Measurements from ENCODE around the gene EME2. TPM values are rescaled to one million over a fixed set of nuclear protein-coding genes. Genes with fewer than 3 reads are reported as not detected.
A peak's percentile ranks its signal among the peaks of the same experiment; 100 is the strongest.

Gene EME2
- total and polyA plus RNA-seq, 2 of the 13 experiments (the other 11 are each of a cell fraction or from before 2014, with no cell fraction given) = 4.4 to 7.6 TPM

GRCh38 chr16:1772908-1773702 lies 495 bp downstream of the EME2 start, which contains the start of gene MRPS34 (continued):
- TF ChIP-seq DMTF1 (CRISPR knock-in tag; IDR thresholded peaks at IDR 0.05) = 0 out of 2 replicates have a peak, but pooled peaks have one; percentile 74
- TF ChIP-seq NCOA2 (CRISPR knock-in tag; IDR thresholded peaks at IDR 0.05) = peak; percentile 62; the same call in 1 of the 2 replicates
- no peak for TF ChIP-seq PTBP1 (IDR thresholded peaks at IDR 0.05; ENCODE audit: low read depth, low read length, poor library complexity, severe bottlenecking)
- no peak for TF ChIP-seq CREBL2 (CRISPR knock-in tag; IDR thresholded peaks at IDR 0.05; ENCODE audit: borderline replicate concordance)
- TF ChIP-seq HHEX (CRISPR knock-in tag; IDR thresholded peaks at IDR 0.05) = no peak
- no peak for TF ChIP-seq LCORL (IDR thresholded peaks at IDR 0.05)
- peak; percentile 74 for TF ChIP-seq LCORL (CRISPR knock-in tag; IDR thresholded peaks at IDR 0.05)
- TF ChIP-seq KLF9 (CRISPR knock-in tag; IDR thresholded peaks at IDR 0.05; ENCODE audit: low read depth) = 0 out of 2 replicates have a peak, but pooled peaks have one; percentile 39
- TF ChIP-seq HMGXB3 (CRISPR knock-in tag; IDR thresholded peaks at IDR 0.05; ENCODE audit: borderline replicate concordance) = no peak; the same call in 1 of the 2 replicates
- peak; percentile 89; the same call in 1 of the 2 replicates for TF ChIP-seq HBP1 (CRISPR knock-in tag; IDR thresholded peaks at IDR 0.05; ENCODE audit: low read depth)
- TF ChIP-seq RBM39 (IDR thresholded peaks at IDR 0.05; ENCODE audit: low read depth, low read length, poor library complexity, severe bottlenecking) = peak; percentile 39
- TF ChIP-seq ZNF782 (CRISPR knock-in tag; IDR thresholded peaks at IDR 0.05; ENCODE audit: borderline replicate concordance) = peak; percentile 64; the same call in 1 of the 2 replicates
- TF ChIP-seq ZNF224 (CRISPR knock-in tag; IDR thresholded peaks at IDR 0.05) = peak; percentile 81
- TF ChIP-seq ZNF30 (CRISPR knock-in tag; IDR thresholded peaks at IDR 0.05) = peak; percentile 89
- TF ChIP-seq HOXA5 (CRISPR knock-in tag; IDR thresholded peaks at IDR 0.05) = peak; percentile 88
- 0 out of 2 replicates have a peak, but pooled peaks have one; percentile 93 for TF ChIP-seq ZNF589 (CRISPR knock-in tag; conservative IDR thresholded peaks at IDR 0.05)
- TF ChIP-seq ZBTB21 (CRISPR knock-in tag; IDR thresholded peaks at IDR 0.05) = peak; percentile 53; the same call in 1 of the 2 replicates
- peak; percentile 74 for TF ChIP-seq ZNF792 (CRISPR knock-in tag; IDR thresholded peaks at IDR 0.05)
- peak; percentile 36; the same call in 1 of the 2 replicates for TF ChIP-seq ZNF530 (CRISPR knock-in tag; IDR thresholded peaks at IDR 0.05; ENCODE audit: low read depth)
- TF ChIP-seq ZNF24 (IDR thresholded peaks at IDR 0.05) = no peak
- peak; percentile 21; the same call in 1 of the 2 replicates for TF ChIP-seq CHD2 (IDR thresholded peaks at IDR 0.05; ENCODE audit: low read depth, low read length)

Measured in HepG2 (cell line).